ENCODE measurements around the gene PCSK5.

The PCSK5 gene

GRCh38 chr9:75921391-75922127, 31.1 kb downstream of the PCSK5 start:
- DNase-seq (ENCODE audit: low read depth), result no peak

- no peak for DNase-seq (ENCODE audit: low read depth)
These were observed 35.9 kb downstream of the PCSK5 start for GRCh38 chr9:75926385-75926784.

- DNase-seq (ENCODE audit: low read depth), result no peak
These were observed 36.9 kb downstream of the PCSK5 start for GRCh38 chr9:75927356-75927755.

GRCh38 chr9:75930190-75930589, 39.7 kb downstream of the PCSK5 start:
- no peak for DNase-seq (ENCODE audit: low read depth)

GRCh38 chr9:75930730-75931321, 40.4 kb downstream of the PCSK5 start:
- no peak for DNase-seq (ENCODE audit: low read depth)

- DNase-seq (ENCODE audit: low read depth), result no peak
These were observed 43.5 kb downstream of the PCSK5 start for GRCh38 chr9:75933982-75934381.

DNA sequence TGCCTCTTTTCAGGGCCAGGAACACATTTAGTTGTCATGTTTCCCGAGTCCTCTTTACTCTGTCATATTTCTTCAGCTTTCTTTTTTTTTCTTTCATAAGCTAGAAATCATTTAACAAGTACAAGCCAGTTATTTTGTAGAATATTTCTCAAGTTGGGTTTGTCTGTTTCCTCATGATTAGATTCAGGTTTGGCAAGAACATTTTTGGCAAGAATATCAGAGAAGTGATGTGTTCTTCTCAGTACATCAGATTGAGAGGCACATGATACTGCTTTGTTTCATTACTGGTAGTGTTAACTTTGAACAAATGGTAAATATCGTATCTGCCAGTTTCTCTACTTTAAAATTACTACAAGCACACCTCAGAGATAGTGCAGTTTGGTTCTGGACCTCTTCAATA, 45.1 kb downstream of the PCSK5 start:
- DNase-seq (ENCODE audit: low read depth), result no peak

GRCh38 chr9:75937521-75938258, 47.2 kb downstream of the PCSK5 start:
- no peak for DNase-seq (ENCODE audit: low read depth)

- no peak for DNase-seq (ENCODE audit: low read depth)
These were observed 48.5 kb downstream of the PCSK5 start for GRCh38 chr9:75938946-75939345.

GRCh38 chr9:75939536-75940111, 49.2 kb downstream of the PCSK5 start:
- no peak for DNase-seq (ENCODE audit: low read depth)

DNA sequence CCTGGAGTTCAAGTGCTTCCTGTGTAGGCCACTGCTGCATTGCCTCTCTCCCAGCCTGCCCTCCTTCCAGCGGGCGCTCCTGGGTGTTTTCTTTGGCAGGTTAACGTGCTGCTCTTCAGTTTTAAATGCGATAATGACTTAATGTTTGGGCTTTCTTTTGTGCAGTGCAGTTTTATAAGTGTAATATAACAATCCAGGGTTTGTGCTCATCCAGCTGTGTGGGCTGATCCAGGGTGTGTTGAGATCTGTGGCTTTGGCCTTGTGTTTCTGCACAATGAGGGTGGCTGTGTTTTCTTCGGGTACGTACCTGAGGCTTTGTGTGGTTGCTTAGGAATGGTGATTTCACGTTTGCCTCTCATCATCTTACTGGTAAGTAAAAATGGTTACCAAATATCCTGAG, 50.6 kb downstream of the PCSK5 start:
- no peak for DNase-seq (ENCODE audit: low read depth)

DNA sequence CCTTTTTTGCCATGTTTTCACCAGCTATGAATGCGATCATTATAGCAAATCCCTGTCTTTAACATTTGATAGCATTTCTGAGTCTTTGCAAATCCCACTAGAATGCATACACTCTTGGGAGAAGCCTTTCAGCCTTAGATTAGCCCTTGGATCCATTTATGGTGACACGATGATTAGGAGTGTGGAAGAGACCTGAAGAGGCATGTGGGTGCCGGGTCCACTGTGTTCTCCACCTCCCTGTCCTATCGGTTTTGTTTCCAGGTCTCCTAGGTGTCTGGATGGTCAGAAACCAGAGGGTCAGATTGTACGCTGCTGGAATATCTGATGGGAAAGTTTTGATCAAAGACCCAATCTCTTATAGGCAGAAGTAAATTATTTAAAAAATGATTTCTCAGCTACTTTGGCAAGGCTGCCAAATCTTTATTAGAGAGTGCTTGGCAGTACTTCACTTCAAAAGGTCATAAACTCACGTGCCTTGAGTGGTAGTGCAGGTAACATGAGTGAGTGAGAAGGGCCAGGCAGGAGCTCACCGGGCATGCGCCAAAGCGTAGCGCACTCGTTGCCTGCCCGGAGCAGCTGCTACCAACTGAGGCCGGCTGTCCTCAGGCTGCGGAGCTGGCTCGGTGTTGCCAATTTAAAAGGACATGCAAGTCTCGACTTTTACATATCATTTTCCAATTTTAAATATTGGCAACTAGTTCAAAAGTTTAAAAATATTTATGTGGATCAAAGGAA, 51.3 kb downstream of the PCSK5 start:
- no peak for DNase-seq (ENCODE audit: low read depth)

GRCh38 chr9:75946766-75947165, 56.3 kb downstream of the PCSK5 start:
- DNase-seq (ENCODE audit: low read depth), result no peak

DNA sequence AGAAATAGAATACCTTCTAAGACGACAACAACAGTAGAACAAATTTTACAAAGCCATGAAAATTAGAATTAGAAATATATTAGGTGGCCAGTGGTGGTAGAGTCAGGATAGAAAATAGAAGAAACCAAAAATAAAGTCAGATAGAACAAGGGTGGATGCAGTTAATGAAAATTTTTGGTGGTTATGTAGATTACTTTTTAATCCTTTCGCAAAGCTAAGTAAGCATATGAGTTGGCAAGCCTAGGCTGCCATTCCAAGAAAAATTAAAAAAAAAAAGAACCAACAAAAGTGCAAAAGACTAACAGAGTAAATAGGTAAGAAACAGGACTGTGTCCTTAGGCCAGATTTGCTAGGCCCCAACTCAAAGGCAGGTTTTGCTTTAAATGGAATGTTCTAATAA, 56.8 kb downstream of the PCSK5 start:
- DNase-seq (ENCODE audit: low read depth), result no peak

DNA sequence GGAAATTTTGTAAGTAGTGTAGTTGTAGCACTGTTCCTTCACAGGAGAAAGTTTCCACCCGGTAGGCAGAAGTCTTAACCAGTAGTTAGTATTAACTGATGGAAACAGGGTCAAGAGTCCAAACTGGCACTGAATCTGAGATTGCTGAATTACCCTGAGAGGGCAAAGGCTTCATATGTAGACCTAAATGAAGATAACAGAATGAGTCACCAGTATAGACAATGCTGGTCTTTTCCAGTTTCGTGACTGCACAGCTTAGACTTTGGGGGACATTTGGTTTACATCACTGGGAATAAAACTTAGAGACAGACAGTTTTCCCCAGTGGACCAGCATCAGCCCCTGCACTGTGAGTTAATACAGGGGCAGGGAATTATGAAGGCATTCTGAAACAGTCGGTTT, 60.5 kb downstream of the PCSK5 start:
- no peak for DNase-seq (ENCODE audit: low read depth)

DNA sequence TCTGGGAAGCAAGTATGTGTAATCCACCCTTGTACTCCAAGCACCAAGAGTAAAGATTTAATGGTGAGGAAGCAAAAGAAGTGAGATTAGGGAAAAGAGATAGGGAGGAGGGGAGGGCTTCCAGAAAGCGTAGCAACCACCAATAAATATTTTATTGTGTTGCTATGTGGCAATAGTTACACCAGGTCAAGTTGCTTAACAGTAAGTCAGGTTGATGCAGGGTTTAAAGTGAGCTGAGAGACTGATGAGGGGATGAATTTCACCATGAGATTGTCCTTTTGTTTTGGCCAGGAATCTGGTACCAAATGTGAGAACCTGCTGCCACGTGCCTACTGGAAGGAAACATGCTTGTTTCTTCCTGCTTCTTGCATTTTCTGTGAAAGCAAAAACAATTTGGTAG, 62.7 kb downstream of the PCSK5 start:
- DNase-seq (ENCODE audit: low read depth), result no peak

- no peak for DNase-seq (ENCODE audit: low read depth)
These were observed 65.7 kb downstream of the PCSK5 start for GRCh38 chr9:75956161-75956560.

DNA sequence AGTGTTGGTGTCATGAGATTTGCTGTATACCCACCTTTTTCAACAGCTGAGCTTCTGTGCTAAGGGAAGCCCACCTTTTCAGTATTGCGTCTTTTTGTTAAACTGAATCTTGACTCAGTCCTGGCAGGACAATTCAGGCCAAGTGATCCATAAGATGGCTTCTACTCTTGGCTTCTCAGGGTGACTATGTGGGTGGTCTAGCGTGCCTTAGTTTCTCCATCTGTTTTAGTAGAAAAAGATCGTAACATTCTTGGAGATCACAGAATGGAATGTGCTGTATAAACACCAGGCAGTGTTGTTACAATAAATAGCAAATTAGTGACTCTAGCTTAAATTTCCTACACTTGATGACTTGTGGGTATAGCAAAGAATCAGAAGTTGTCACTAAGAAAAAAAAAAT, 66.6 kb downstream of the PCSK5 start:
- no peak for DNase-seq (ENCODE audit: low read depth)

GRCh38 chr9:75958226-75958625, 67.8 kb downstream of the PCSK5 start:
- no peak for DNase-seq (ENCODE audit: low read depth)

DNA sequence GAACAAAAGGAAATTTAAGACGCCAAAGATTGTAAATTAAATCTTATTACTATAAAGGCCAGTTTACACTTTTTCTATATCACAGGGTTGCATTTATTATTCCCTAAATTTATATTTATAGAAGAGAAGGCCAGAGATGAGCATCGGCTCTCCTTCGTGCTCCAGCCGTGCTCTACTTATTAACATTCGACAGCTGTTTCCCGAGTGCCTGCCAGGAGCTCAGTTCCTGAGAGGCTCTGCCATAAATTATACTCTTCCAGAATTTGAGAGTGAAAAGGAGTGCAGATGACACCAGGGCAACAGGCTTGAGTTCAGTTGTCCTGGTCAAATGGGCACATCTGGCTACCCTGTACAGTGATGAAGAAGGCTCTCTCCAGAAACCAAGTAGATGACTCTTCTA, 70.1 kb downstream of the PCSK5 start:
- DNase-seq (ENCODE audit: low read depth), result no peak

GRCh38 chr9:75962013-75962661, 71.7 kb downstream of the PCSK5 start:
- no peak for DNase-seq (ENCODE audit: low read depth)

DNA sequence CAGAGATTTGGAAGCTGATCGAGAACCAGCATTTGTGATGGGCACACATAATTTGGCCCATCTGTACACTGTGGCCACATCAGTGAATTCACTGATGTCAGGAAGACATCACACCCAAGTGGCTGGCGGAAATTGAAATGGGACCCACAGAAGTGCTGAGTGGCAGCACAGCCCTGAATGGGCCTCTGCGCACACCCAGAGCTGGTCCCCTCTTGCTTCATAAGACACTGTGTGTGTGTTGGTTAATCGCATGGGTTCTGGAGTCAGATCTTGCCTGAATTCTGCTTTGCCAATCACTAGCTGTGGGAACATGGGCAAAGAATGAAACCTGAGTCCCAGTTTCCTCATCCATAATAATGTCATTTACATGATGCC, 72.2 kb downstream of the PCSK5 start:
- no peak for DNase-seq (ENCODE audit: low read depth)
